AG04450 (cell line): ENCODE measurements around the gene AQP5. TPM values are rescaled to one million over a fixed set of nuclear protein-coding genes. Genes with fewer than 3 reads are reported as not detected.
A peak's percentile ranks its signal among the peaks of the same experiment; 100 is the strongest.

Source experiments
- CTCF ChIA-PET: fragments of 300-600, 350-600 bp; formaldehyde crosslinking; extraction: SDS; loops from one replicate; lab custom pipeline; 2022; ENCODE audit warnings: antibody characterized with exemption, inconsistent platforms; lab: Charles Lee
- POLR2A ChIA-PET: fragments of 350-600 bp; formaldehyde crosslinking; extraction: SDS; loops from one replicate; lab custom pipeline; 2021; ENCODE audit warnings: antibody characterized with exemption, inconsistent platforms; lab: Yijun Ruan, JAX
- DNase-seq: peaks from one replicate; pipeline ENCODE4 v3.0.0-alpha.2; 2011; ENCODE audit warnings: low read depth, low spot score
- H3K27ac ChIP-seq: one replicate; pipeline ENCODE4 v1.5.1; 2012; ENCODE audit warnings: low read depth, low read length, control low read depth
- H3K27me3 ChIP-seq: one replicate; pipeline ENCODE4 v1.6.0; 2012; ENCODE audit warnings: low read length; ENCODE audit not compliant: control insufficient read depth, insufficient read depth
- H3K4me3 ChIP-seq: 2 replicates; pipeline ENCODE4 v1.5.1; 2011; ENCODE audit warnings: mild to moderate bottlenecking, low read depth, low read length, control low read depth
- H3K9me3 ChIP-seq: 2 replicates; pipeline ENCODE4 v1.5.1; 2012; ENCODE audit warnings: low read length; ENCODE audit not compliant: control insufficient read depth, insufficient read depth
- polyA plus RNA-seq: library from polyadenylated mRNA; depleted of rRNA; stranded (reverse); fragments of >200 nt; gene quantifications from 2 replicates; pipeline ENCODE4 v1.2.3, GENCODE V29; 2011
- TF ChIP-seq, protein P1 (sequence below): IDR thresholded peaks from 2 replicates; pipeline ENCODE4 v1.5.1; 2011; ENCODE audit warnings: low read depth, low read length, control low read depth, inconsistent platforms

The AQP5 gene
- polyA plus RNA-seq, 1 experiment, result not detected

DNA sequence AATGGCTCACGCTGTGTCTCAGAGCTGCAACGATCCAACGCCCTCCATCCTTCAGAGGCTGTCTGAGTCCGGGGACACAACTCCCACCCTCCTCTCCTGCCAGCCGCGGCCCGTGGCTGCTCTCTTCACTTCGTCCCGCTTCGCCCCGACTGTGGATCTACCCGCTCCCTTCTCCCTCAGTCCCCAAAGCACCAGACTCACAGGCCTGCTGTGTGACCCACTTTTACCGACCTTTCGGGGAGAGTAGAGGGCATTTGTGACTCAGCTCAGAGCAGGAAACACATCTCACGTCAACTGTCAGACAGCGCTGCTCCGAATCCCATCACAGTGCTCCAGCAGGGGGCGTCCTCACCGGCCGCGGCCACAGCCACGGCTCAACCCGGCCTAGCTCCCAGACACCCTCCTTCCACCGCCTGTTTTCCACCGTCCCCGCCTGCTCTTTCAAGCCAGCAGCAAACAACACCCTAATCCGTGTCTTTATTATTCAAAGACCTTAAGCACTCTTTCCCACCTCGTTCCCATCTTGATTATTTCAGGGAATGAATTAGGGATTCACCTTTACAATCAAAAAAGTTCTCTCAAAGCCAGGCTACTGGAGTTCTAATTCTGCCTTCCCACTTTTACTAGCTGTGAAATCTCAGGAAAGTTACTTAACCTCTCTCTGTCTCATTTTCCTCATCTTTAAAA is 16.1 kb upstream of the AQP5 start:
- ChIA-PET POLR2A (interaction anchor here (0.6 kb wide), 1 partner anchor 192 kb away, joined by 7 read pairs; no protein-coding TSS in a partner anchor), CTCF (interaction anchor here (0.6 to 2.5 kb wide), 47 partner anchors 9 to 204 kb away, joined by 3 to 48 read pairs (median 5); partner anchors contain the start of genes AQP5, COX14, FAIM2 and RACGAP1)
- H3K4me3 ChIP-seq, result peak overlapping the region; percentile 44
- H3K27ac ChIP-seq, result no peak overlapping the region
- peaks cover 13% of the 10 kb centered on the region for H3K27me3 ChIP-seq
- TF ChIP-seq, protein P1, sequence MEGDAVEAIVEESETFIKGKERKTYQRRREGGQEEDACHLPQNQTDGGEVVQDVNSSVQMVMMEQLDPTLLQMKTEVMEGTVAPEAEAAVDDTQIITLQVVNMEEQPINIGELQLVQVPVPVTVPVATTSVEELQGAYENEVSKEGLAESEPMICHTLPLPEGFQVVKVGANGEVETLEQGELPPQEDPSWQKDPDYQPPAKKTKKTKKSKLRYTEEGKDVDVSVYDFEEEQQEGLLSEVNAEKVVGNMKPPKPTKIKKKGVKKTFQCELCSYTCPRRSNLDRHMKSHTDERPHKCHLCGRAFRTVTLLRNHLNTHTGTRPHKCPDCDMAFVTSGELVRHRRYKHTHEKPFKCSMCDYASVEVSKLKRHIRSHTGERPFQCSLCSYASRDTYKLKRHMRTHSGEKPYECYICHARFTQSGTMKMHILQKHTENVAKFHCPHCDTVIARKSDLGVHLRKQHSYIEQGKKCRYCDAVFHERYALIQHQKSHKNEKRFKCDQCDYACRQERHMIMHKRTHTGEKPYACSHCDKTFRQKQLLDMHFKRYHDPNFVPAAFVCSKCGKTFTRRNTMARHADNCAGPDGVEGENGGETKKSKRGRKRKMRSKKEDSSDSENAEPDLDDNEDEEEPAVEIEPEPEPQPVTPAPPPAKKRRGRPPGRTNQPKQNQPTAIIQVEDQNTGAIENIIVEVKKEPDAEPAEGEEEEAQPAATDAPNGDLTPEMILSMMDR, result peak; percentile 95
- peak; percentile 21 for DNase-seq
- H3K9me3 ChIP-seq, result no peaks in the 10 kb centered on the region

DNA sequence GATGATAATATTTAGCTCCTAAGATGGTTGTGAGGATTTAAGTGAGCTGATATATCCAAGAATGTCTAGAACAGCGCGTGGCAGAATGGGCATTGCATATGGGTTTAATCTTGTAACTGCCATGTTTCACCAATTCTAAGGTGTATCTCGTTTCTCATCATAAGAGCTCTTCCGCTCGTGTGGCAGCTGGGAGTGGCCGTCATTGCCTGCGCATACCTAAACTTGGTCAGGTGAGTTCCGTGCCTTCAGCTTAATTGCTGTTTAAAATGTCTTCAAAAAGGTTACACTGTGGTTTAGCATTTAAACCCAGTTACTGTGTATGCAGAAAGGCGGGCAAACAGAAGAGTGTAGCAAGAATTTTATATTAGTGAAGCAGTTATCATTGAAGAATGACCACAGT is 15.6 kb upstream of the AQP5 start:
- Histone ChIP-seq H3K9me3 (no peaks in the 10 kb centered on the region), H3K4me3 (no peak overlapping the region), H3K27ac (no peak overlapping the region), H3K27me3 (peaks cover 18% of the 10 kb centered on the region)
- DNase-seq, result no peak
- POLR2A ChIA-PET, result interaction anchor here (0.6 kb wide), 1 partner anchor 192 kb away, joined by 7 read pairs; no protein-coding TSS in a partner anchor
- CTCF ChIA-PET, result interaction anchor here (0.5 to 2.5 kb wide), 41 partner anchors 9 to 205 kb away, joined by 3 to 48 read pairs (median 7); partner anchors contain the start of genes AQP5, COX14, RACGAP1 and TMBIM6
- TF ChIP-seq, protein P1, result no peak

DNA sequence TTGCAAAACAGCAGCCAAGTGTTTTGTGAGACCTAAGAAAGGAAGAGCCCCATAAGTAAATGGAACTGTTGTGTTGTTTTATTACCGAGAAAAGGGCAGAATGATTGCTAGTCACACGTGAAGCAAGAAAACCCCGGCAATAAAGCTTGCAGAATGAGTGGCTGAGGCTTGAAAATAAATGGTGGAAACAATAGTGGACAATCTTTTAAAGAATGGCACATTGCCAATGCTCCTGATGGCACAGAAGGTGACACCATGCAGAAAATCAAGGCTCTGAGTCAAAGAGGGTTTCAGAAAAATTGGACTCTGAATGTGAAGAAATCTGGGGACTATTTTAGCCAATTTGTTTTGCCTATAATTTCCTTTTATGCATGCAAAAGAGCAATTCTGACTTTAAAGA is 15.2 kb upstream of the AQP5 start:
- no peaks in the 10 kb centered on the region for H3K9me3 ChIP-seq
- H3K27me3 ChIP-seq, result peaks cover 21% of the 10 kb centered on the region
- ChIA-PET CTCF (interaction anchor here (0.5 to 2.5 kb wide), 33 partner anchors 8 to 368 kb away, joined by 3 to 48 read pairs (median 7); partner anchors contain the start of genes AQP5 and TMBIM6), POLR2A (no interaction called here)
- TF ChIP-seq, protein P1, result no peak
- H3K4me3 ChIP-seq, result no peak overlapping the region
- no peak overlapping the region for H3K27ac ChIP-seq
- DNase-seq, result no peak

DNA sequence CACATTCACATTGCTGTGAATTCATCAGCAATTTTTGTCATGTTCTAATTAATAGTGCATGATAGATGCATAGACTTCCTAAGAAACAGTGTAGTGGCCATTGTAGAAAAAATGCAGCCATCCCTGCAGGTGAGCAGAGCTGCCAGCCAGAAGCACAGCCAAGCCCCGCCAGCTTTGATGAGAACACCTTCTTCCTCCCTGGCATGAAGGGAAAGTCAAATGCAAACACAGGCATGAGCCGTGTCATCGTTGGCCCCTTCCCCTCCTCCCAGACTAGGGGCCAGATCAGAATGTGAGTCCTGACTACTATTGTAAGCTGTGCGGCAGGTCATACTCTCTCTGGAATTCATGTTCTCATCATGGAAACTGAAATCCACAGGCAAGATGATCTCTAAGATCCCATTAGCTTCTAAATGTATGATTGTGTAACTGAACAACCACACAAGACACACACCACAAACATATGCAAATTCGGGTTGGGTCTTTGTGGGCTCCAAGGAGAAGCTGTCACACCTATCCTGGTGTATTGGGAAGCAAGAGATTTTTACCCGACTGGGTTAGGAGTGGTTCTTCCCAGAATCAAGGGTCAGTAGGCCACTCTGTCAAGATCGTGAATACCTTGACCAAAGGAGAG is 14.0 kb upstream of the AQP5 start:
- ChIA-PET CTCF (interaction anchor here (0.7 to 1.0 kb wide), 3 partner anchors 15 to 123 kb away, joined by 3 to 4 read pairs (median 4); no protein-coding TSS in a partner anchor), POLR2A (no interaction called here)
- Histone ChIP-seq H3K27me3 (peaks cover 27% of the 10 kb centered on the region), H3K9me3 (no peaks in the 10 kb centered on the region), H3K4me3 (no peak overlapping the region), H3K27ac (no peak overlapping the region)
- no peak for DNase-seq
- TF ChIP-seq, protein P1, result no peak
